ENCODE results near the gene ROR2.
A peak's percentile ranks its signal among the peaks of the same experiment; 100 is the strongest.

ROR2 gene

GRCh38 chr9:91949946-91950664 lies at the start of gene ROR2:
TSS of gene ROR2 (minus strand) at chr9:91950228.
- POLR2A ChIA-PET: interaction anchor here (1.3 to 1.5 kb wide), 2 partner anchors 165 to 192 kb away, joined by 4 to 5 read pairs; partner anchors contain the start of gene SPTLC1
- TF ChIP-seq ELF4 (IDR thresholded peaks at IDR 0.05) (no peak), ZNF384 (IDR thresholded peaks at IDR 0.05) (no peak), HDGF (IDR thresholded peaks at IDR 0.05; ENCODE audit: borderline replicate concordance) (no peak), CTBP1 (IDR thresholded peaks at IDR 0.05; ENCODE audit: borderline replicate concordance) (no peak), ARNT (IDR thresholded peaks at IDR 0.05) (no peak)
- CTCF ChIA-PET: interaction anchor here (0.6 to 3.0 kb wide), 18 partner anchors 14 to 223 kb away, joined by 3 to 19 read pairs (median 3); no protein-coding TSS in a partner anchor
- peak; percentile 81 for DNase-seq (ENCODE audit: extremely low spot score)

- no peak for TF ChIP-seq NFRKB (IDR thresholded peaks at IDR 0.05)
- TF ChIP-seq SP1 (IDR thresholded peaks at IDR 0.05): no peak
- no peak for TF ChIP-seq ELF4 (IDR thresholded peaks at IDR 0.05)
- no peak for TF ChIP-seq LEF1 (IDR thresholded peaks at IDR 0.05; ENCODE audit: borderline replicate concordance)
- TF ChIP-seq L3MBTL2 (conservative IDR thresholded peaks at IDR 0.05): no peak
- POLR2A ChIA-PET: no interaction called here
- CTCF ChIA-PET: interaction anchor here (0.7 kb wide), 1 partner anchor 473 kb away, joined by 3 read pairs; no protein-coding TSS in a partner anchor
- DNase-seq (ENCODE audit: extremely low spot score): no peak
Measured at GRCh38 chr9:91995000-91995655, 45.1 kb upstream of the ROR2 start.

GRCh38 chr9:91994422-91994821 lies 44.4 kb upstream of the ROR2 start:
- CTCF ChIA-PET: interaction anchor here (0.7 kb wide), 2 partner anchors 8 to 472 kb away, joined by 3 read pairs; no protein-coding TSS in a partner anchor
- DNase-seq (ENCODE audit: extremely low spot score): no peak
- POLR2A ChIA-PET: no interaction called here

GRCh38 chr9:91992461-91993041 lies 42.5 kb upstream of the ROR2 start:
- TF ChIP-seq SP1 (IDR thresholded peaks at IDR 0.05) (no peak), L3MBTL2 (conservative IDR thresholded peaks at IDR 0.05) (no peak), TARDBP (IDR thresholded peaks at IDR 0.05) (no peak), FOXK2 (IDR thresholded peaks at IDR 0.05) (no peak), PKNOX1 (IDR thresholded peaks at IDR 0.05) (no peak), LEF1 (IDR thresholded peaks at IDR 0.05; ENCODE audit: borderline replicate concordance) (no peak), SUZ12 (IDR thresholded peaks at IDR 0.05) (no peak)
- ChIA-PET CTCF (no interaction called here), POLR2A (no interaction called here)
- DNase-seq (ENCODE audit: extremely low spot score): no peak

More at GRCh38 chr9:91994422-91994821, 44.4 kb upstream of the ROR2 start:
- TF ChIP-seq L3MBTL2 (conservative IDR thresholded peaks at IDR 0.05) (no peak), FOXM1 (IDR thresholded peaks at IDR 0.05; ENCODE audit: borderline replicate concordance) (no peak), PKNOX1 (IDR thresholded peaks at IDR 0.05) (peak; percentile 28; the same call in 1 of the 2 replicates), TARDBP (IDR thresholded peaks at IDR 0.05) (no peak), ELF4 (IDR thresholded peaks at IDR 0.05) (no peak)

GRCh38 chr9:91991721-91992341 lies 41.8 kb upstream of the ROR2 start:
- TF ChIP-seq FOXK2 (IDR thresholded peaks at IDR 0.05) (no peak), PKNOX1 (IDR thresholded peaks at IDR 0.05) (no peak), NFRKB (IDR thresholded peaks at IDR 0.05) (no peak), HDGF (IDR thresholded peaks at IDR 0.05; ENCODE audit: borderline replicate concordance) (no peak), ZNF384 (IDR thresholded peaks at IDR 0.05) (no peak), SUZ12 (IDR thresholded peaks at IDR 0.05) (no peak), SP1 (IDR thresholded peaks at IDR 0.05) (no peak), TARDBP (IDR thresholded peaks at IDR 0.05) (no peak), FOXM1 (IDR thresholded peaks at IDR 0.05; ENCODE audit: borderline replicate concordance) (no peak), L3MBTL2 (conservative IDR thresholded peaks at IDR 0.05) (no peak)
- ChIA-PET POLR2A (no interaction called here), CTCF (no interaction called here)
- DNase-seq (ENCODE audit: extremely low spot score): no peak

GRCh38 chr9:91986248-91986647 lies 36.2 kb upstream of the ROR2 start:
- ChIA-PET CTCF (interaction anchor here (0.6 kb wide), 1 partner anchor 8 kb away, joined by 3 read pairs; no protein-coding TSS in a partner anchor), POLR2A (no interaction called here)
- no peak for DNase-seq (ENCODE audit: extremely low spot score)
- TF ChIP-seq NFRKB (IDR thresholded peaks at IDR 0.05) (no peak), FOXM1 (IDR thresholded peaks at IDR 0.05; ENCODE audit: borderline replicate concordance) (no peak), LEF1 (IDR thresholded peaks at IDR 0.05; ENCODE audit: borderline replicate concordance) (no peak), ARNT (IDR thresholded peaks at IDR 0.05) (no peak), CTBP1 (IDR thresholded peaks at IDR 0.05; ENCODE audit: borderline replicate concordance) (no peak), SUZ12 (IDR thresholded peaks at IDR 0.05) (no peak), BHLHE40 (IDR thresholded peaks at IDR 0.05; ENCODE audit: borderline replicate concordance) (no peak), ELF4 (IDR thresholded peaks at IDR 0.05) (no peak), FOXK2 (IDR thresholded peaks at IDR 0.05) (no peak)

Data from HEK293T (cell line).